ENCODE data around the gene TRABD.

TRABD gene

GRCh38 chr22:50238755-50239154, 53.0 kb downstream of the TRABD start:
- peaks cover 3% of the 10 kb centered on the region for H3K36me3 ChIP-seq (ENCODE audit: control insufficient read depth, insufficient read depth, low read length)

GRCh38 chr22:50242406-50242949, 56.8 kb downstream of the TRABD start:
- Histone ChIP-seq H3K9ac (ENCODE audit: low read depth, low read length) (no peak overlapping the region), H3K27me3 (ENCODE audit: control insufficient read depth, insufficient read depth, low read length) (no peaks in the 10 kb centered on the region), H3K9me3 (ENCODE audit: control insufficient read depth, insufficient read depth, low read length) (no peaks in the 10 kb centered on the region), H3K36me3 (ENCODE audit: control insufficient read depth, insufficient read depth, low read length) (peaks cover 12% of the 10 kb centered on the region), H3K4me1 (ENCODE audit: control insufficient read depth, insufficient read depth, low read length) (peaks cover 4% of the 10 kb centered on the region), H3K4me3 (ENCODE audit: low read depth, low read length) (no peak overlapping the region)

More at GRCh38 chr22:50238755-50239154, 53.0 kb downstream of the TRABD start:
- H3K9me3 ChIP-seq (ENCODE audit: control insufficient read depth, insufficient read depth, low read length), result no peaks in the 10 kb centered on the region
- no peak overlapping the region for H3K9ac ChIP-seq (ENCODE audit: low read depth, low read length)
- no peak overlapping the region for H3K4me3 ChIP-seq (ENCODE audit: low read depth, low read length)
- no peaks in the 10 kb centered on the region for H3K27me3 ChIP-seq (ENCODE audit: control insufficient read depth, insufficient read depth, low read length)
- H3K4me1 ChIP-seq (ENCODE audit: control insufficient read depth, insufficient read depth, low read length), result peaks cover under 1% of the 10 kb centered on the region

GRCh38 chr22:50243685-50244419, 58.1 kb downstream of the TRABD start:
- Histone ChIP-seq H3K4me1 (ENCODE audit: control insufficient read depth, insufficient read depth, low read length) (peaks cover 4% of the 10 kb centered on the region), H3K36me3 (ENCODE audit: control insufficient read depth, insufficient read depth, low read length) (peaks cover 16% of the 10 kb centered on the region), H3K9ac (ENCODE audit: low read depth, low read length) (no peak overlapping the region), H3K4me3 (ENCODE audit: low read depth, low read length) (peak overlapping the region; percentile 93), H3K9me3 (ENCODE audit: control insufficient read depth, insufficient read depth, low read length) (no peaks in the 10 kb centered on the region), H3K27me3 (ENCODE audit: control insufficient read depth, insufficient read depth, low read length) (no peaks in the 10 kb centered on the region)

- peaks cover 16% of the 10 kb centered on the region for H3K36me3 ChIP-seq (ENCODE audit: control insufficient read depth, insufficient read depth, low read length)
- H3K9me3 ChIP-seq (ENCODE audit: control insufficient read depth, insufficient read depth, low read length), result no peaks in the 10 kb centered on the region
- H3K4me3 ChIP-seq (ENCODE audit: low read depth, low read length), result peak within 1 kb of the TSS; percentile 93
- peaks cover 4% of the 10 kb centered on the region for H3K4me1 ChIP-seq (ENCODE audit: control insufficient read depth, insufficient read depth, low read length)
- peak within 1 kb of the TSS; percentile 97 for H3K9ac ChIP-seq (ENCODE audit: low read depth, low read length)
- H3K27me3 ChIP-seq (ENCODE audit: control insufficient read depth, insufficient read depth, low read length), result no peaks in the 10 kb centered on the region
These were observed 58.9 kb downstream of the TRABD start, which contains the start of gene TUBGCP6 for GRCh38 chr22:50244420-50245213. Gene TUBGCP6, minus strand, starts transcription at chr22:50245023. Its CDS starts 564 bp downstream, at chr22:50244459.

- Histone ChIP-seq H3K9ac (ENCODE audit: low read depth, low read length) (peak overlapping the region; percentile 85), H3K9me3 (ENCODE audit: control insufficient read depth, insufficient read depth, low read length) (no peaks in the 10 kb centered on the region), H3K27me3 (ENCODE audit: control insufficient read depth, insufficient read depth, low read length) (no peaks in the 10 kb centered on the region), H3K36me3 (ENCODE audit: control insufficient read depth, insufficient read depth, low read length) (peaks cover 15% of the 10 kb centered on the region), H3K4me3 (ENCODE audit: low read depth, low read length) (peak overlapping the region; percentile 93), H3K4me1 (ENCODE audit: control insufficient read depth, insufficient read depth, low read length) (peaks cover 4% of the 10 kb centered on the region)
These were observed 59.7 kb downstream of the TRABD start for GRCh38 chr22:50245214-50246072.

GRCh38 chr22:50246242-50247175, 60.8 kb downstream of the TRABD start:
- Histone ChIP-seq H3K9me3 (ENCODE audit: control insufficient read depth, insufficient read depth, low read length) (no peaks in the 10 kb centered on the region), H3K27me3 (ENCODE audit: control insufficient read depth, insufficient read depth, low read length) (no peaks in the 10 kb centered on the region), H3K9ac (ENCODE audit: low read depth, low read length) (no peak overlapping the region), H3K36me3 (ENCODE audit: control insufficient read depth, insufficient read depth, low read length) (peaks cover 15% of the 10 kb centered on the region), H3K4me1 (ENCODE audit: control insufficient read depth, insufficient read depth, low read length) (peaks cover 4% of the 10 kb centered on the region), H3K4me3 (ENCODE audit: low read depth, low read length) (peak overlapping the region; percentile 93)

GRCh38 chr22:50247748-50248147, 62.0 kb downstream of the TRABD start:
- Histone ChIP-seq H3K36me3 (ENCODE audit: control insufficient read depth, insufficient read depth, low read length) (peaks cover 15% of the 10 kb centered on the region), H3K4me1 (ENCODE audit: control insufficient read depth, insufficient read depth, low read length) (peaks cover 4% of the 10 kb centered on the region), H3K27me3 (ENCODE audit: control insufficient read depth, insufficient read depth, low read length) (no peaks in the 10 kb centered on the region), H3K4me3 (ENCODE audit: low read depth, low read length) (no peak overlapping the region), H3K9me3 (ENCODE audit: control insufficient read depth, insufficient read depth, low read length) (no peaks in the 10 kb centered on the region), H3K9ac (ENCODE audit: low read depth, low read length) (no peak overlapping the region)

GRCh38 chr22:50248196-50249081, 62.7 kb downstream of the TRABD start:
- Histone ChIP-seq H3K36me3 (ENCODE audit: control insufficient read depth, insufficient read depth, low read length) (peaks cover 15% of the 10 kb centered on the region), H3K4me1 (ENCODE audit: control insufficient read depth, insufficient read depth, low read length) (peaks cover 4% of the 10 kb centered on the region), H3K9ac (ENCODE audit: low read depth, low read length) (no peak overlapping the region)

More at GRCh38 chr22:50248196-50249081, 62.7 kb downstream of the TRABD start:
- Histone ChIP-seq H3K27me3 (ENCODE audit: control insufficient read depth, insufficient read depth, low read length) (no peaks in the 10 kb centered on the region), H3K9me3 (ENCODE audit: control insufficient read depth, insufficient read depth, low read length) (no peaks in the 10 kb centered on the region), H3K4me3 (ENCODE audit: low read depth, low read length) (no peak overlapping the region)
